Measurements from ENCODE around the gene CLNK.

CLNK gene

DNA sequence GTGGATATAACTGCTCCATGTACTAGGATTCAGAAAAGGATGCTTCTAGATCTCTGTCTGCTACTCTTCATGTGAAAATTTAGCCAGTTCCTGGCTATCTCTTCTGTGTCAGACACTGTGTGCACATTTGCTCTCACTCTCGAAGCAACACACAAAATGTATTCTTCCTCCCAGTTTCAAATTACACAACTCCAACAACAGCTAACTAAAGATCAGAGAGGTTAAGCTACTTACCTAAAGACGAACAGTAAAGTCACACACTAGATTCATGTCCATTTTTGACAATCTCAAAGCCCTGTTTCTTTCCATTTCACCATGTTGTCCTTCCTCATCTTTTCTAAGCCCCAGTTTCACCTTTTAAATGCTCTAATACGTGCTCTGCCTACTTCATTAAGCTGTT lies 2.2 kb downstream of the CLNK start:
- Histone ChIP-seq H3K9me3 (no peaks in the 10 kb centered on the region), H3K27ac (no peak overlapping the region), H3K36me3 (no peaks in the 10 kb centered on the region), H3K4me1 (no peaks in the 10 kb centered on the region), H3K27me3 (no peaks in the 10 kb centered on the region), H3K4me3 (no peak overlapping the region)
- DNase-seq = no peak
- intact Hi-C loops (cut with DNase I; ENCODE audit: low total_unique reads) = no loop called here
- TF ChIP-seq, protein P1, sequence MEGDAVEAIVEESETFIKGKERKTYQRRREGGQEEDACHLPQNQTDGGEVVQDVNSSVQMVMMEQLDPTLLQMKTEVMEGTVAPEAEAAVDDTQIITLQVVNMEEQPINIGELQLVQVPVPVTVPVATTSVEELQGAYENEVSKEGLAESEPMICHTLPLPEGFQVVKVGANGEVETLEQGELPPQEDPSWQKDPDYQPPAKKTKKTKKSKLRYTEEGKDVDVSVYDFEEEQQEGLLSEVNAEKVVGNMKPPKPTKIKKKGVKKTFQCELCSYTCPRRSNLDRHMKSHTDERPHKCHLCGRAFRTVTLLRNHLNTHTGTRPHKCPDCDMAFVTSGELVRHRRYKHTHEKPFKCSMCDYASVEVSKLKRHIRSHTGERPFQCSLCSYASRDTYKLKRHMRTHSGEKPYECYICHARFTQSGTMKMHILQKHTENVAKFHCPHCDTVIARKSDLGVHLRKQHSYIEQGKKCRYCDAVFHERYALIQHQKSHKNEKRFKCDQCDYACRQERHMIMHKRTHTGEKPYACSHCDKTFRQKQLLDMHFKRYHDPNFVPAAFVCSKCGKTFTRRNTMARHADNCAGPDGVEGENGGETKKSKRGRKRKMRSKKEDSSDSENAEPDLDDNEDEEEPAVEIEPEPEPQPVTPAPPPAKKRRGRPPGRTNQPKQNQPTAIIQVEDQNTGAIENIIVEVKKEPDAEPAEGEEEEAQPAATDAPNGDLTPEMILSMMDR (IDR thresholded peaks at IDR 0.05) = no peak

DNA sequence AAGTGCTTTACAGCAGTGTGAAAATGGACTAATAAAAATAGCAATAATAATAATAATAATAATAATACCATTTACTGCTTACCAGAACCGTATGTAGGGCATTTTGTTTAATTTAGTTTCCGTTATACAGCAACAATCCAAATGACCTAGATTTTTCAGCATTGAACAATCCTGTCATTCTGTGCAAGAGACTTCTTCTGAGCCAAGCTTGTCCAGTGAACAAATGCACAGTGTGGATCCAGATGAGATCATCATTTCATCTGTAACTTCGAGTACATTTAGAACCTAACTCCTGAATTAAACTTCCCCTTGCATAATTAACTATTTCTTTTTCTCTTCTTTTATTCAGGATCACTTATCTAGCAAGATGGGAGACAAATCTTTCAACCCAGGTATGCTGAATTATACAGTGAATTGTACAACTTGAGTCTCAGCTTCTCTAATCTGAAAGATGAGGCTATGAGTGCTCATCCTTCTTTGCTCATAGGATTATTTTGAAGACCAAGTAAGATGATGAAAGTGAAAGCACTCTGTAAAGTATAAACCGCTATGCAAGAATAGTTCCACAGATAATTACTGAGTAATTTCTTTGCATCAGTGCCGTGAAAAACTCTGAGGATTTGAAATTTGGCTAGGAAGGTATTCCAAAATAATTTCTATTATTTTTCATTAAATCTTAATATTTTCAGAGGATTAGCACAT lies 6.6 kb downstream of the CLNK start:
- Histone ChIP-seq H3K36me3 (no peaks in the 10 kb centered on the region), H3K9me3 (no peaks in the 10 kb centered on the region), H3K27me3 (no peaks in the 10 kb centered on the region), H3K27ac (no peak overlapping the region), H3K4me1 (no peaks in the 10 kb centered on the region), H3K4me3 (no peak overlapping the region)
- DNase-seq = no peak
- TF ChIP-seq, protein P1 (IDR thresholded peaks at IDR 0.05) = no peak
- intact Hi-C loops (cut with DNase I; ENCODE audit: low total_unique reads) = no loop called here

DNA sequence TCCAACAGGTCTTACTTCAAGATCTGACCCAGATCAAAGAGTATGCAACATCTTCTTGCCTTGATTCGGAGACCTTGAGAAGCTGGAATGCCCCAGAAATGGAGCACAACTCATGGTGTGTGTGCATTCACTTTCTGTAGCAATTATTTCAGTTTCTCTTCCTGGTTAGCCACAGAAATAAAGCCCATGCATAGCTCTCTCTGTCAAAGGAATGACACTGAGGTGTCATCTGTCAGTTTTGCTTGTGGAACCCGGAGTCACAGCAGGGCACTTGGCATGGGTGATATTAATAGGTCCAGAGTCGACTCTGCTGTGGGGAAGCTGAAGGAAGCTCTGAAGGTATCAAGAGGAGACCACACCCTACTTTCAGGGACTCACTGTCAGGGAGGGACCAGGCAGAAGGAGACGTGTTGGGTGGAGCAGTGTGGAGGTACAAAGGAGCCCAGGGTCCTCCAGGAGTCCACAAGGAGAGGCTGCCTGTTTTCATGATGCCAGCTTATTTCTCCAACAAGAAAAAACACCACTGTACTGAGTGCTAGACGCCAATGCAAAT lies 10.7 kb downstream of the CLNK start:
- H3K4me3 ChIP-seq = no peak overlapping the region
- TF ChIP-seq, protein P1 (IDR thresholded peaks at IDR 0.05) = no peak
- H3K36me3 ChIP-seq = no peaks in the 10 kb centered on the region
- no peak for DNase-seq
- intact Hi-C loops (cut with DNase I; ENCODE audit: low total_unique reads) = no loop called here
- no peaks in the 10 kb centered on the region for H3K4me1 ChIP-seq
- no peaks in the 10 kb centered on the region for H3K9me3 ChIP-seq
- no peak overlapping the region for H3K27ac ChIP-seq
- H3K27me3 ChIP-seq = no peaks in the 10 kb centered on the region

DNA sequence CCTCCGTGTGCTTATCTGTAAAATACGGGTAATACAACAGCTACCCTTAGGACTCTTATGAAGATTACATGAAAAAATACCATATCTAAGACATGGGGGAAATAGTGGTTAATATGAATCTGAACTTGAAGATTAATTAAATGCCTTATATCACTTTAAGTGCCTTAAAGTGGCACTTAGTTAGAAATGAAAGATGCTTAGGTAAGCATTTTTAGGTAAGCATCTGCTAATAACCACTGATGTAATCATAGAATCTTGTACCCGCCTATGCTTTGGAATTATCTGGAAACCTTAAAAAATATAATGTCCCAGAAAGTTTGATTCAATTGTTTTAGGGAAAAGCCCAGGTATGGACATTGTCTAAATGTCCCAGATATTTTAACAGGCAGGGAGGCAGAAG lies 12.2 kb downstream of the CLNK start:
- H3K4me3 ChIP-seq = no peak overlapping the region

DNA sequence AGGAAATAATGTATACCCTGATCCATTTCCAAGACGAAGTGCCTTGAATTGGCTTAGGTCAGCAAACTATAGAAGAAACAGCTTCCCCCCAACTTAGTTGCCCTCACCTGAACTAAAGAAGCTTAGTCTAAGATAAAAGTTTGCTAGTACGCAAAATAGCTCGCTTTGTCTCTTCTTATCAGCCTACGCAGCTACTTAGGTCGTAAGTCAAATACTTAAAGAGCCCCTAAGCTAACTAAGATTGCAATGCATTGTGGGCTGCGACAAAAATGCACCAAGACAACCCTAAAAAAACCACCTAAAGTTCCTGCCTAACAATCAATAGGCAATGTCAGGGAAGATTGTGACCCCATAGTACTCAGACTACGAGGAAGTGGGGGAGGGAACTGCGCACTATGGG lies 12.8 kb downstream of the CLNK start:
- H3K27ac ChIP-seq = no peak overlapping the region
- intact Hi-C loops (cut with DNase I; ENCODE audit: low total_unique reads) = no loop called here
- H3K4me1 ChIP-seq = no peaks in the 10 kb centered on the region
- no peak for DNase-seq
- H3K36me3 ChIP-seq = no peaks in the 10 kb centered on the region
- no peaks in the 10 kb centered on the region for H3K9me3 ChIP-seq
- no peaks in the 10 kb centered on the region for H3K27me3 ChIP-seq
- H3K4me3 ChIP-seq = no peak overlapping the region
- TF ChIP-seq, protein P1 (IDR thresholded peaks at IDR 0.05) = no peak

More for the DNA sequence above, 12.2 kb downstream of the CLNK start:
- H3K4me1 ChIP-seq = no peaks in the 10 kb centered on the region
- TF ChIP-seq, protein P1 (IDR thresholded peaks at IDR 0.05) = no peak
- no peaks in the 10 kb centered on the region for H3K27me3 ChIP-seq
- no peak for DNase-seq
- intact Hi-C loops (cut with DNase I; ENCODE audit: low total_unique reads) = no loop called here
- H3K9me3 ChIP-seq = no peaks in the 10 kb centered on the region
- H3K27ac ChIP-seq = no peak overlapping the region
- no peaks in the 10 kb centered on the region for H3K36me3 ChIP-seq

All from tibial artery (tissue), 4 donors.